K562 (cell line): ENCODE results near the gene CRLF1. TPM values are rescaled to one million over a fixed set of nuclear protein-coding genes. Genes with fewer than 3 reads are reported as not detected.
A peak's percentile ranks its signal among the peaks of the same experiment; 100 is the strongest.

ENCODE experiments used
- CBX8 ChIP-seq: fragments of 200-600 bp; sonication (generic); IDR thresholded peaks from 2 replicates; pipeline ENCODE4 v1.6.1; 2012; ENCODE audit warnings: borderline replicate concordance, mixed run types, low read depth, mild to moderate bottlenecking, moderate library complexity, mixed read lengths, low read length, control low read depth, inconsistent platforms; ENCODE audit not compliant: poor library complexity, severe bottlenecking; ENCODE audit errors: extremely low read depth
- EHMT2 ChIP-seq: fragments of 450-650 bp; IDR thresholded peaks from 2 replicates; pipeline ENCODE4 v1.6.1; 2018; ENCODE audit warnings: antibody characterized with exemption
- FIP1L1 ChIP-seq: fragments of 200-400 bp; formaldehyde crosslinking; IDR thresholded peaks from 2 replicates; pipeline ENCODE4 v1.6.1; 2018; ENCODE audit warnings: mild to moderate bottlenecking, low read depth, low read length; ENCODE audit not compliant: poor library complexity, severe bottlenecking
- GABPA ChIP-seq: fragments of 200-800 bp; sonication (Bioruptor generic); conservative IDR thresholded peaks from 2 replicates; pipeline ENCODE4 v1.6.1; 2016; ENCODE audit warnings: low read depth, missing genetic modification characterization, missing compliant biosample characterization
- NELFE ChIP-seq: IDR thresholded peaks from 2 replicates; pipeline ENCODE4 v1.6.1; 2011; ENCODE audit warnings: mild to moderate bottlenecking; ENCODE audit not compliant: insufficient read depth, insufficient read length
- NR0B1 ChIP-seq: fragments of 450-650 bp; IDR thresholded peaks from one replicate; pipeline ENCODE4 v1.6.1; 2018; ENCODE audit warnings: mild to moderate bottlenecking, moderate library complexity; ENCODE audit not compliant: partially characterized antibody
- PPARD ChIP-seq: fragments of 250-450 bp; sonication (Bioruptor Pico); IDR thresholded peaks from 2 replicates; pipeline ENCODE4 v1.8.0; 2022; ENCODE audit warnings: inconsistent platforms, mild to moderate bottlenecking, moderate library complexity
- SIN3B ChIP-seq: fragments of 450-650 bp; IDR thresholded peaks from 2 replicates; pipeline ENCODE4 v1.6.1; 2017; ENCODE audit warnings: low read depth, mild to moderate bottlenecking, moderate library complexity
- SMAD4 ChIP-seq: fragments of 250-450 bp; sonication (Bioruptor Pico); conservative IDR thresholded peaks from 2 replicates; pipeline ENCODE4 v1.8.0; 2021; ENCODE audit warnings: inconsistent platforms, mild to moderate bottlenecking, moderate library complexity
- SRF ChIP-seq, 2 experiments: fragments of 250-450, 450-650 bp in 1 of 2; sonication (Bioruptor Pico) in 1 of 2; sonication (generic) in 1 of 2; formaldehyde crosslinking; IDR thresholded peaks; 2 replicates each; pipeline versions ENCODE4 v1.5.0 to v1.5.1; 2020 to 2022; ENCODE audit warnings: mild to moderate bottlenecking in 1 of 2, missing genetic modification reagents in 1 of 2
- ZBTB26 ChIP-seq: fragments of 450-650 bp; formaldehyde crosslinking; IDR thresholded peaks from 2 replicates; pipeline ENCODE4 v1.4.0; 2022; ENCODE audit warnings: missing genetic modification characterization
- ZMIZ1 ChIP-seq, 2 experiments: fragments of 150-350 bp in 1 of 2; IDR thresholded peaks; 2 replicates each; pipeline ENCODE4 v1.6.1; 2012 to 2016; ENCODE audit warnings: low read depth in 2 of 2, low read length in 2 of 2, mild to moderate bottlenecking in 1 of 2, moderate library complexity in 1 of 2
- ZNF175 ChIP-seq: fragments of 200-800 bp; sonication (Bioruptor generic); IDR thresholded peaks from 2 replicates; pipeline ENCODE4 v1.6.1; 2016; ENCODE audit warnings: low read depth, mild to moderate bottlenecking, missing genetic modification characterization, missing compliant biosample characterization
- polyA plus RNA-seq, 8 experiments: library from polyadenylated mRNA; depleted of rRNA in 4 of 8; stranded (reverse) in 5 of 8; unstranded in 3 of 8; fragments of >200 nt; fragmentation: Nextera tagmentation in 2 of 8; fragmentation: Illumina TruSeq in 1 of 8; extraction: Ambion mirVana in 2 of 8; extraction: Trizol in 1 of 8; gene quantifications; 2 replicates each; pipeline versions ENCODE4 v1.2.1 to v1.2.3, GENCODE V29; 2011 to 2014; ENCODE audit warnings: inconsistent platforms in 1 of 8, missing spikeins in 1 of 8
- total RNA-seq, 7 experiments: library from RNA; depleted of rRNA in 6 of 7; stranded (reverse); fragments of >200 nt in 6 of 7; fragmentation: Illumina TruSeq in 2 of 7; extraction: Trizol in 2 of 7; gene quantifications; 2 replicates each; pipeline versions ENCODE4 v1.2.1 to v1.2.3, GENCODE V29; 2011 to 2021; ENCODE audit warnings: low replicate concordance in 1 of 7
- TF ChIP-seq, protein P1 (sequence below): sonication (generic); formaldehyde crosslinking; IDR thresholded peaks from 2 replicates; pipeline ENCODE4 v1.9.0; 2022; ENCODE audit warnings: mild to moderate bottlenecking, missing genetic modification reagents
- TF ChIP-seq, protein P2 (sequence below): fragments of 250-450 bp; sonication (Bioruptor Pico); IDR thresholded peaks from 2 replicates; pipeline ENCODE4 v1.4.0; 2020; ENCODE audit warnings: mild to moderate bottlenecking
- TF ChIP-seq, protein P3 (sequence below): fragments of 450-650 bp; IDR thresholded peaks from 2 replicates; pipeline ENCODE4 v1.6.1; 2016

CRLF1 gene
- total and polyA plus RNA-seq, 9 of the 15 experiments (the other 6 are each of a cell fraction or from before 2014, with no cell fraction given), result 0.85 to 3.6 (median 1.7) TPM

DNA sequence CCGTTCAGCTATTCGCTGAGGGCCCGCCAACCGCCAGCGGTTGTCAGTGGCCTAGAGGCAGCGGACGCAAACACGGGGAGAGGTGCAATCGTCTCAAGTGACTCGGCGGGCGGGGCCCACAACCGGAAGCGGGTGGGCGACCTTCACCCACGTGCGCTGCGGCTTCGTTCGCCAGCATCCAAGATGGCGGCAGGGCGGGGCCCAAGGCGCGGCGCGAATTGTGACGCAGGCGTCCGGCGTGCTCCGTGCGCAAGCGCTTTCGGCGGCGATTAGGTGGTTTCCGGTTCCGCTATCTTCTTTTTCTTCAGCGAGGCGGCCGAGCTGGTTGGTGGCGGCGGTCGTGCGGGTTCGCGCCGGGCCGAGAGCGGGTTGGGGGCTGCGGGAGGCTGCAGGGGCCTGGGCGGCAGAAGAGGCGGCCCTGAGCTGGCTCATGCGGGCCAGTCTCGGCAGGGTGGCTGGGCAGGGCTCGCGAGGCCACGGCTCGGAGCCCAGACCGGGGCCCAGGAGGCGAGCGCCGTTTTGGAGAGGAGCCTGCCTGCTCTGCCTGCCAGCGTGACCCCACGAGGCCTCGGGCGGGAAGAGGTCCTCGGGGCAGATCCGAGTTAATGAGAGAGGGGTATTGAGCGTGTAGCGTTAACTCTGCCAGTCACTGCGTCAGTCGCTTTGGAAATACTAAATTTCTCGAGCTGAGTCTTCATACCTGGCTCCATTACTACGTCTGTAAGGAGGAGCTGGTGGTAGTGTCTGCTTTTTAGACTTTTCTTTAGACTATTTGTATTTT lies 34.8 kb downstream of the CRLF1 start, which contains the start of gene UBA52 (continued):
- TF ChIP-seq NR0B1 (no peak), ZBTB26 (CRISPR knock-in tag) (no peak), SMAD4 (CRISPR knock-in tag) (peak; percentile 11; the same call in 1 of the 2 replicates), SRF (CRISPR knock-in tag; IDR thresholded peaks at IDR 0.05) (no peak), SIN3B (peak; percentile 76), PPARD (CRISPR knock-in tag) (no peak), GABPA (tag) (peak; percentile 96), ZNF175 (CRISPR knock-in tag) (no peak), FIP1L1 (peak; percentile 90), EHMT2 (no peak), NELFE (no peak), ZMIZ1 (IDR thresholded peaks at IDR 0.05; ENCODE audit: low read depth in 2 of 2, low read length in 2 of 2) (peak in 1 of 2 experiments; percentile 66; a peak in 1 of 4 replicates), CBX8 (no peak)
- TF ChIP-seq, protein P1, sequence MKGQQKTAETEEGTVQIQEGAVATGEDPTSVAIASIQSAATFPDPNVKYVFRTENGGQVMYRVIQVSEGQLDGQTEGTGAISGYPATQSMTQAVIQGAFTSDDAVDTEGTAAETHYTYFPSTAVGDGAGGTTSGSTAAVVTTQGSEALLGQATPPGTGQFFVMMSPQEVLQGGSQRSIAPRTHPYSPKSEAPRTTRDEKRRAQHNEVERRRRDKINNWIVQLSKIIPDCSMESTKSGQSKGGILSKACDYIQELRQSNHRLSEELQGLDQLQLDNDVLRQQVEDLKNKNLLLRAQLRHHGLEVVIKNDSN, result peak; percentile 98
- TF ChIP-seq, protein P2, sequence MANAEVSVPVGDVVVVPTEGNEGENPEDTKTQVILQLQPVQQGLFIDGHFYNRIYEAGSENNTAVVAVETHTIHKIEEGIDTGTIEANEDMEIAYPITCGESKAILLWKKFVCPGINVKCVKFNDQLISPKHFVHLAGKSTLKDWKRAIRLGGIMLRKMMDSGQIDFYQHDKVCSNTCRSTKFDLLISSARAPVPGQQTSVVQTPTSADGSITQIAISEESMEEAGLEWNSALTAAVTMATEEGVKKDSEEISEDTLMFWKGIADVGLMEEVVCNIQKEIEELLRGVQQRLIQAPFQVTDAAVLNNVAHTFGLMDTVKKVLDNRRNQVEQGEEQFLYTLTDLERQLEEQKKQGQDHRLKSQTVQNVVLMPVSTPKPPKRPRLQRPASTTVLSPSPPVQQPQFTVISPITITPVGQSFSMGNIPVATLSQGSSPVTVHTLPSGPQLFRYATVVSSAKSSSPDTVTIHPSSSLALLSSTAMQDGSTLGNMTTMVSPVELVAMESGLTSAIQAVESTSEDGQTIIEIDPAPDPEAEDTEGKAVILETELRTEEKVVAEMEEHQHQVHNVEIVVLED (CRISPR knock-in tag), result peak; percentile 92
- TF ChIP-seq, protein P3, sequence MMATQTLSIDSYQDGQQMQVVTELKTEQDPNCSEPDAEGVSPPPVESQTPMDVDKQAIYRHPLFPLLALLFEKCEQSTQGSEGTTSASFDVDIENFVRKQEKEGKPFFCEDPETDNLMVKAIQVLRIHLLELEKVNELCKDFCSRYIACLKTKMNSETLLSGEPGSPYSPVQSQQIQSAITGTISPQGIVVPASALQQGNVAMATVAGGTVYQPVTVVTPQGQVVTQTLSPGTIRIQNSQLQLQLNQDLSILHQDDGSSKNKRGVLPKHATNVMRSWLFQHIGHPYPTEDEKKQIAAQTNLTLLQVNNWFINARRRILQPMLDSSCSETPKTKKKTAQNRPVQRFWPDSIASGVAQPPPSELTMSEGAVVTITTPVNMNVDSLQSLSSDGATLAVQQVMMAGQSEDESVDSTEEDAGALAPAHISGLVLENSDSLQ, result peak; percentile 35; the same call in 1 of the 2 replicates
